Caki2 (cell line): ENCODE data around the gene PYY. TPM values are rescaled to one million over a fixed set of nuclear protein-coding genes. Genes with fewer than 3 reads are reported as not detected.
"Not testable (repeated sequence)": the region's sequence is repeated elsewhere in the genome, so short reads cannot be mapped to it uniquely, and the experiment has no call there.

Source experiments
- DNase-seq: peaks from one replicate; pipeline ENCODE4 v3.0.0-alpha.2; 2015; ENCODE audit warnings: low read depth
- in situ Hi-C: cut with HindIII; loops from 2 replicates; pipeline ENCODE4 v1.10.0; 2016; ENCODE audit warnings: low sequenced_read_pairs, low pct_unique_long_range_greater_than_20kb, mixed read lengths
- total RNA-seq: library from RNA; depleted of rRNA; stranded (reverse); fragments of >200 nt; shearing (Covaris generic); gene quantifications from 2 replicates; pipeline ENCODE4 v1.2.3, GENCODE V29; 2014; ENCODE audit warnings: low replicate concordance

Gene PYY
- total RNA-seq, 1 experiment from 2014 or later = not detected

GRCh38 chr17:43983196-43983514, 29.4 kb upstream of the PYY start:
- no peak for DNase-seq
- in situ Hi-C loops = no loop called here

GRCh38 chr17:43982171-43982570, 28.4 kb upstream of the PYY start:
- peak; percentile 26 for DNase-seq
- in situ Hi-C loops = no loop called here

GRCh38 chr17:43979671-43980070, 25.9 kb upstream of the PYY start:
- in situ Hi-C loops = no loop called here
- no peak for DNase-seq

GRCh38 chr17:43979011-43979410, 25.3 kb upstream of the PYY start:
- DNase-seq = no peak
- in situ Hi-C loops = no loop called here

GRCh38 chr17:43978078-43978477, 24.3 kb upstream of the PYY start:
- no peak for DNase-seq
- in situ Hi-C loops = no loop called here

GRCh38 chr17:43976963-43977837, 23.5 kb upstream of the PYY start:
- in situ Hi-C loops = no loop called here
- no peak for DNase-seq

GRCh38 chr17:43975898-43976297, 22.2 kb upstream of the PYY start:
- in situ Hi-C loops = no loop called here
- no peak for DNase-seq

GRCh38 chr17:43974382-43975266, 20.9 kb upstream of the PYY start:
- no peak for DNase-seq
- in situ Hi-C loops = no loop called here

GRCh38 chr17:43972444-43973212, 18.9 kb upstream of the PYY start:
- in situ Hi-C loops, DNase-seq: not testable (repeated sequence)

GRCh38 chr17:43971436-43971835, 17.7 kb upstream of the PYY start:
- DNase-seq, in situ Hi-C loops: not testable (repeated sequence)

- DNase-seq = no peak
- in situ Hi-C loops = no loop called here
Observed at GRCh38 chr17:43970366-43970765, 16.6 kb upstream of the PYY start.

GRCh38 chr17:43967251-43967875, 13.6 kb upstream of the PYY start:
- in situ Hi-C loops = no loop called here
- DNase-seq = no peak

GRCh38 chr17:43966276-43966675, 12.5 kb upstream of the PYY start:
- DNase-seq = peak; percentile 70
- in situ Hi-C loops = no loop called here

- in situ Hi-C loops = no loop called here
- DNase-seq = no peak
Observed at GRCh38 chr17:43962479-43962878, 8.7 kb upstream of the PYY start.

GRCh38 chr17:43961954-43962353, 8.2 kb upstream of the PYY start:
- in situ Hi-C loops = no loop called here
- no peak for DNase-seq

GRCh38 chr17:43961292-43961691, 7.6 kb upstream of the PYY start:
- DNase-seq, in situ Hi-C loops: not testable (repeated sequence)

- DNase-seq = peak; percentile 24
- in situ Hi-C loops = no loop called here
Observed at GRCh38 chr17:43958748-43959352, 5.1 kb upstream of the PYY start.

GRCh38 chr17:43956222-43956621, 2.5 kb upstream of the PYY start:
- no peak for DNase-seq
- in situ Hi-C loops = no loop called here
